ENCODE data around the gene ANKFN1. TPM values are rescaled to one million over a fixed set of nuclear protein-coding genes. Genes with fewer than 3 reads are reported as not detected.
A peak's percentile ranks its signal among the peaks of the same experiment; 100 is the strongest.

The ANKFN1 gene
- polyA plus RNA-seq, 1 experiment: 0.04 TPM

DNA sequence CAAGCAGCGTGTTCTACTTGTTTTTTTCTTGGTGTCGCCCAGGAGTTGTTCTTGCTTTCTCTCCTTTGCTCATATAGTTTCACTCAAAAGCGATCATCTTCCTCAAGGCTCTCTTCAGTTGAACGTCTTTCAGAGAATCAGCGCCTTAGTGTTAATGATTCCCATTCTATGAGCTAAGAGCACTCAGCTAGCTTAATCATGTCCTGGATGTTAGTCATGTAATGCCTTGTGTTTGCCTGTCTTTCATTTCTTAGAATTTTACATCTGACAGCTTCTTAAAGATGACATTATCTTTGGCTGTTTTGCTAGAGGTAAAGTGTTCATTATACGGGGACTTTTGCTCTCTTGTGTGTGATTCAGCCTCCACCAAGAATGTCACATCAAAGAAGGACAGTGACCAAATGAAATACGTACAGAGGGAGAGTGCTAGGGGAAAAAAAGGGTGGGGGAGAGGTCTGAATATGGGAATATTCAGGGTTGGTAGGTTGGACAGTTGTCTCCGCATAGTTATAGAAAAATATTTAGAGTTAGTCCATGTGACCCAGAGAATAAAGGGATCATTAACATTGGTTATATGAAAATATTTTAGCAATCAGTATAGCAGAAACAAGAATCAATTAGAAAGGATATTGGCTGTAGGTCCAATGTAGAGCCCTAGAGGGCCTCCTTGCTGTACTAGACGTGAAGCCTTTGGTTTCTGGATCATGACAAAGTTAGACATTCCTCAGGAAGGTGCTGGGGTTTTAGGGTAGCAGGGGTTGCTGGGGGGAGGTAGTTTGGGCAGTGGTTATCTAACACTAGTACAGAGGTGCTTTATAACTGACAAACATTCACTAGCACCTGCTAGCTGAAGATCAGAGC is 31.9 kb upstream of the ANKFN1 start:
- Histone ChIP-seq H3K4me3 (ENCODE audit: low read depth, low read length) (no peak overlapping the region), H3K9me3 (ENCODE audit: control insufficient read depth, insufficient read depth, low read length) (no peaks in the 10 kb centered on the region), H3K27ac (ENCODE audit: low read depth, low read length) (no peak overlapping the region), H3K27me3 (ENCODE audit: control insufficient read depth, insufficient read depth, low read length) (no peaks in the 10 kb centered on the region)
- DNase-seq (ENCODE audit: low read depth, low spot score): no peak
- peak; percentile 36; the same call in 1 of the 2 replicates for TF ChIP-seq CTCF (IDR thresholded peaks at IDR 0.05; ENCODE audit: low read depth, low read length)
- POLR2A ChIA-PET: no interaction called here
- CTCF ChIA-PET: no interaction called here

DNA sequence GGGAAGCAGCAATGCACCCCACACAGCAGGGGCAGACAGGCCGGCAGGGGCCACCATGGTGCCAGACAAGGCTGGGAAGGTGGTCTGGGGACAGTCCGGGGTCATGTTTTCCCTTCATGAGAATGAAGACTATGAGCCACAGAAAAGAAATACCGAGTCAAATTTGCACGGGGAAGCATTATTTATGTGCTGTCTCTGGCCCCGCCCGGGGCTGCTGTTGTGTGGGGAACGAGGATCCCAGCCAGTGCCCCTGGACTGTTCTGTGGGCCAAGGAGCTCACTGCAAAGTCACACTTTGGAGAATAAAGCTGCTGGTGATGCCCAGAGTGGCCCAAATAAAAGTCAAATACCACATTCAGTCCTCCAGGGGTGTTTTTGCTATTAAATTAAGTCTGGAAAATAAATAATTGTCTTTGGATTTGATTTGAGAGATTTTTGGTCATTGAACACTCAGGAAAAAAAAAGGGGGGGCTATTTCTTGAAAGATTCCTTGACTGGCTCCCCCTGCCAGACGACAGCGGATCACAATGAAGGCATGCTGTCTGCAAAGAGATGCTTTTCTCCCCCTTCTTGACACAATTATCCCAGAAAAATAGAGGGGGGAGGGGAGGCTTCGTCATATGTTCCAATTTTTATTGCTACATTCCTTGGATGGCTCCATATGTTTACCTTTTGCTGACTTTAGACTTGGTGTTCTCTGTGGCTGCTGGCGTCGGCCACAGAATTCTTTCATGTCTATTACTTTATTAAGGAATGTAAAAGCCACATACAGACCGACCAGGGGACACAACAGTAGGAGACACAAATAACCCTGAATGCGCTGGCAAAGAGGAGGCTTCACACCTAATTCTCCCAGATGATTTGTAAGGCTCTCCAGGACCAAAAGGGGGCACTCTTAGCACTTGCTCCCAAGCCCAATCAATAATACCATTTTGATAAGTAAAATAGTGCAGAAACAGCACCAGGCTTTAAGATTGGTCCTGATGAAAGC is 27.1 kb upstream of the ANKFN1 start:
- peak; percentile 30 for DNase-seq (ENCODE audit: low read depth, low spot score)
- ChIA-PET CTCF (interaction anchor here (0.6 to 5.2 kb wide), 30 partner anchors 9 to 839 kb away, joined by 3 to 56 read pairs (median 3); no protein-coding TSS in a partner anchor), POLR2A (no interaction called here)
- no peak overlapping the region for H3K4me3 ChIP-seq (ENCODE audit: low read depth, low read length)
- H3K9me3 ChIP-seq (ENCODE audit: control insufficient read depth, insufficient read depth, low read length): no peaks in the 10 kb centered on the region
- no peak overlapping the region for H3K27ac ChIP-seq (ENCODE audit: low read depth, low read length)
- no peaks in the 10 kb centered on the region for H3K27me3 ChIP-seq (ENCODE audit: control insufficient read depth, insufficient read depth, low read length)
- TF ChIP-seq CTCF (IDR thresholded peaks at IDR 0.05; ENCODE audit: low read depth, low read length): peak; percentile 80

DNA sequence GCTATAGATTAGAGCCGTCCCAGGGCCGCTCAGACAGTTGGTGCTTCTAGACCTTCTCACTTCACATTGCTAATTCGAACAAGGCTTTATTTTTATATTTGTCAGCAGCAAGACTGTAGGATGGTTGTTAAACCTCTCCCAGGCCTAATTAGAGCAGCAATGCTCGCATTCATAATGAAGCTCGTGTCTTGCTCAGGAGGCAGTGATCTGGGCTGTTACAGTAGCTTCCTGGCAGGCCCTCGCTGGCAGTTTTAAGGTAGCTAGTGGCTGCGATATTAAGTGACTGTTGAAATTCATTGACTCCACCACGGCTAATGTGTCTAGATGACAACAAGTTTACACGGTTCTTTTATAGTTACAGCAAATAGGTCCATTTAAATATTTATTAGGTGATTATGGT is 23.2 kb upstream of the ANKFN1 start:
- no peak for DNase-seq (ENCODE audit: low read depth, low spot score)
- Histone ChIP-seq H3K27ac (ENCODE audit: low read depth, low read length) (no peak overlapping the region), H3K27me3 (ENCODE audit: control insufficient read depth, insufficient read depth, low read length) (no peaks in the 10 kb centered on the region), H3K4me3 (ENCODE audit: low read depth, low read length) (no peak overlapping the region), H3K9me3 (ENCODE audit: control insufficient read depth, insufficient read depth, low read length) (no peaks in the 10 kb centered on the region)
- POLR2A ChIA-PET: interaction anchor here (0.7 kb wide), 1 partner anchor 43 kb away, joined by 4 read pairs; no protein-coding TSS in a partner anchor
- no peak for TF ChIP-seq CTCF (IDR thresholded peaks at IDR 0.05; ENCODE audit: low read depth, low read length)
- CTCF ChIA-PET: interaction anchor here (1.0 to 5.2 kb wide), 2 partner anchors 189 to 650 kb away, joined by 3 to 56 read pairs; no protein-coding TSS in a partner anchor

DNA sequence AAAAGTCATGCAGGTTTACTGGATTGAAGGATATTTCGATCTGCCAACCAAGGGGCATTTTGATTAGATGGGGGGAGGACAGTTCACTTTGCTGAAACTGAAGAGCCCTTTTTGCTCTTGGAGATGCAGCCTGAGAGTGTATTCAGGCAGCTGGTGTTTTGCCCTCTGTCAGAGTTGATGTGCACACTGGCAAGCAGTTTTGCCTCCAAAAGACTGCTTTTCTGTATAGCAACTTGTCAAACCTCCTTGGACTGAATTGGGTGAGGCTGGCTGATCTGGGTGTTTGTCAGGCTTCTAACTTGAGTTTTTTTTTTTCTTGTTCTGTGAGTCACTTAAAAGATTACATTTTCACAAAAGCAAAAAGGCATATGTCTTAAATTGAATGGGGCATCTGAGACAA is 22.6 kb upstream of the ANKFN1 start:
- TF ChIP-seq CTCF (IDR thresholded peaks at IDR 0.05; ENCODE audit: low read depth, low read length): no peak
- H3K27ac ChIP-seq (ENCODE audit: low read depth, low read length): no peak overlapping the region
- ChIA-PET CTCF (interaction anchor here (0.9 to 5.2 kb wide), 4 partner anchors 188 to 649 kb away, joined by 3 to 56 read pairs (median 4); no protein-coding TSS in a partner anchor), POLR2A (interaction anchor here (0.7 kb wide), 1 partner anchor 42 kb away, joined by 4 read pairs; no protein-coding TSS in a partner anchor)
- no peaks in the 10 kb centered on the region for H3K27me3 ChIP-seq (ENCODE audit: control insufficient read depth, insufficient read depth, low read length)
- no peak overlapping the region for H3K4me3 ChIP-seq (ENCODE audit: low read depth, low read length)
- no peak for DNase-seq (ENCODE audit: low read depth, low spot score)
- H3K9me3 ChIP-seq (ENCODE audit: control insufficient read depth, insufficient read depth, low read length): no peaks in the 10 kb centered on the region

Data from AG04450 (cell line).